HG02610 (cell line): ENCODE results near the gene TOR1A.
A peak's percentile ranks its signal among the peaks of the same experiment; 100 is the strongest.
"Not testable (repeated sequence)": the region's sequence is repeated elsewhere in the genome, so short reads cannot be mapped to it uniquely, and the experiment has no call there.

ENCODE experiments used
- ATAC-seq: cut with Tn5 transposase; IDR thresholded peaks from one replicate; pipeline ENCODE4 v1.9.1; 2021; ENCODE audit warnings: mild to moderate bottlenecking, moderate library complexity; ENCODE audit not compliant: unreplicated experiment

The TOR1A gene

GRCh38 chr9:129783516-129784361 is 40.2 kb downstream of the TOR1A start:
- ATAC-seq: peak; percentile 50

- ATAC-seq: no peak
Observed at GRCh38 chr9:129781981-129782380, 42.0 kb downstream of the TOR1A start.

GRCh38 chr9:129781131-129781530 is 42.8 kb downstream of the TOR1A start:
- ATAC-seq: no peak

- no peak for ATAC-seq
Observed at GRCh38 chr9:129779560-129780190, 44.3 kb downstream of the TOR1A start.

GRCh38 chr9:129778469-129778868 is 45.5 kb downstream of the TOR1A start:
- no peak for ATAC-seq

GRCh38 chr9:129777769-129778130 is 46.2 kb downstream of the TOR1A start:
- no peak for ATAC-seq

GRCh38 chr9:129776938-129777768 is 46.8 kb downstream of the TOR1A start:
- ATAC-seq: no peak

GRCh38 chr9:129776566-129776937 is 47.4 kb downstream of the TOR1A start:
- no peak for ATAC-seq

GRCh38 chr9:129776096-129776495 is 47.8 kb downstream of the TOR1A start:
- ATAC-seq: not testable (repeated sequence)

GRCh38 chr9:129775448-129775798 is 48.5 kb downstream of the TOR1A start:
- no peak for ATAC-seq

GRCh38 chr9:129774791-129775447 is 49.0 kb downstream of the TOR1A start:
- ATAC-seq: no peak

- ATAC-seq: no peak
Observed at GRCh38 chr9:129773262-129774048, 50.5 kb downstream of the TOR1A start.

- no peak for ATAC-seq
Observed at GRCh38 chr9:129770741-129771140, 53.2 kb downstream of the TOR1A start.

GRCh38 chr9:129769669-129770068 is 54.3 kb downstream of the TOR1A start:
- no peak for ATAC-seq

GRCh38 chr9:129768486-129768885 is 55.5 kb downstream of the TOR1A start:
- no peak for ATAC-seq

- ATAC-seq: no peak
Observed at GRCh38 chr9:129765764-129766317, 58.1 kb downstream of the TOR1A start.

- ATAC-seq: no peak
Observed at GRCh38 chr9:129762985-129763926, 60.7 kb downstream of the TOR1A start.
